ENCODE data around the gene LCLAT1.
"Not testable (repeated sequence)": the region's sequence is repeated elsewhere in the genome, so short reads cannot be mapped to it uniquely, and the experiment has no call there.

Gene LCLAT1

GRCh38 chr2:30504731-30505130 is 57.7 kb downstream of the LCLAT1 start:
- Histone ChIP-seq H3K9ac (ENCODE audit: low read length) (no peak overlapping the region), H3K9me2 (replicated peaks; ENCODE audit: insufficient read depth, low read length) (no peaks in the 10 kb centered on the region), H3K4me3 (ENCODE audit: insufficient read depth, low read length, poor library complexity, severe bottlenecking) (no peak overlapping the region), H3K79me2 (ENCODE audit: insufficient read depth, low read length) (no peaks in the 10 kb centered on the region), H3F3A (ENCODE audit: insufficient read depth) (no peaks in the 10 kb centered on the region), H3K36me3 (ENCODE audit: low read length) (peaks cover 8% of the 10 kb centered on the region; the same call in 1 of the 2 replicates), H3K4me2 (ENCODE audit: low read depth, low read length, poor library complexity, severe bottlenecking) (no peak overlapping the region), H4K20me1 (ENCODE audit: low read depth, low read length) (no peaks in the 10 kb centered on the region), H2AFZ (ENCODE audit: low read depth, low read length, severe bottlenecking) (no peak overlapping the region), H3K27me3 (ENCODE audit: low read length) (no peaks in the 10 kb centered on the region), H3K27ac (ENCODE audit: low read depth, low read length) (no peak overlapping the region), H3K9me3 (ENCODE audit: insufficient read depth, low read length) (peaks cover 7% of the 10 kb centered on the region; the same call in 1 of the 2 replicates)
- TF ChIP-seq EZH2phosphoT487 (conservative IDR thresholded peaks at IDR 0.05; ENCODE audit: low read length) = no peak

GRCh38 chr2:30505500-30506180 is 58.6 kb downstream of the LCLAT1 start:
- Histone ChIP-seq H3F3A (ENCODE audit: insufficient read depth) (no peaks in the 10 kb centered on the region), H3K9me3 (ENCODE audit: insufficient read depth, low read length) (peaks cover 2% of the 10 kb centered on the region; the same call in 1 of the 2 replicates), H4K20me1 (ENCODE audit: low read depth, low read length) (no peaks in the 10 kb centered on the region), H3K27me3 (ENCODE audit: low read length) (no peaks in the 10 kb centered on the region), H3K9me2 (replicated peaks; ENCODE audit: insufficient read depth, low read length) (no peaks in the 10 kb centered on the region), H3K36me3 (ENCODE audit: low read length) (no peaks in the 10 kb centered on the region), H3K27ac (ENCODE audit: low read depth, low read length) (no peak overlapping the region), H3K79me2 (ENCODE audit: insufficient read depth, low read length) (no peaks in the 10 kb centered on the region), H3K9ac (ENCODE audit: low read length) (no peak overlapping the region), H3K4me3 (ENCODE audit: insufficient read depth, low read length, poor library complexity, severe bottlenecking) (no peak overlapping the region), H2AFZ (ENCODE audit: low read depth, low read length, severe bottlenecking) (no peak overlapping the region), H3K4me2 (ENCODE audit: low read depth, low read length, poor library complexity, severe bottlenecking) (no peak overlapping the region)
- no peak for TF ChIP-seq EZH2phosphoT487 (conservative IDR thresholded peaks at IDR 0.05; ENCODE audit: low read length)
- TF ChIP-seq CTCF (IDR thresholded peaks at IDR 0.05; ENCODE audit: insufficient read depth, low read length, poor library complexity, severe bottlenecking) = no peak

DNA sequence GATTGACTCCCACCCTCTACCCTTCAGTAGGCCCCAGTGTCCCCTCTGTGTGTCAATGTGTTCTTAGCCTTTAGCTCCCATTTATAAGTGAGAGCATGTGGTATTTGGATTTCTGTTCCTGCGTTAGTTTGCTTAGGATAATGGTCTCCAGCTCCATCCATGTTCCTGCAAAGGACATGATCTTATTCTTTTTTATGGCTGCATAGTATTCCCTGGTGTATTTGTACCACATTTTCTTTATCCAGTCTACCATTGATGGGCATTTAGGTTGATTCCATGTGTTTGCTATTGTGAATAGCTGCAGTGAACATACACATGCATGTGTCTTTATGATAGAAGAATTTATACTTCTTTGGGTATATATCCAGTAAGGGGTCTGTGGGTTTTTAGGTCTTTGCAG is 60.4 kb downstream of the LCLAT1 start:
- not testable (repeated sequence) for H3K9me3 ChIP-seq (ENCODE audit: insufficient read depth, low read length); H3F3A ChIP-seq (ENCODE audit: insufficient read depth); H3K4me3 ChIP-seq (ENCODE audit: insufficient read depth, low read length, poor library complexity, severe bottlenecking); H3K79me2 ChIP-seq (ENCODE audit: insufficient read depth, low read length); H2AFZ ChIP-seq (ENCODE audit: low read depth, low read length, severe bottlenecking); H3K36me3 ChIP-seq (ENCODE audit: low read length); H3K4me2 ChIP-seq (ENCODE audit: low read depth, low read length, poor library complexity, severe bottlenecking); H3K9ac ChIP-seq (ENCODE audit: low read length); H4K20me1 ChIP-seq (ENCODE audit: low read depth, low read length); H3K27ac ChIP-seq (ENCODE audit: low read depth, low read length); H3K27me3 ChIP-seq (ENCODE audit: low read length); H3K9me2 ChIP-seq (replicated peaks; ENCODE audit: insufficient read depth, low read length)

GRCh38 chr2:30509716-30510115 is 62.7 kb downstream of the LCLAT1 start:
- Histone ChIP-seq H3K36me3 (ENCODE audit: low read length) (no peaks in the 10 kb centered on the region), H3K79me2 (ENCODE audit: insufficient read depth, low read length) (no peaks in the 10 kb centered on the region), H3K9me2 (replicated peaks; ENCODE audit: insufficient read depth, low read length) (no peaks in the 10 kb centered on the region), H2AFZ (ENCODE audit: low read depth, low read length, severe bottlenecking) (no peak overlapping the region), H3K9me3 (ENCODE audit: insufficient read depth, low read length) (no peaks in the 10 kb centered on the region), H3K4me3 (ENCODE audit: insufficient read depth, low read length, poor library complexity, severe bottlenecking) (no peak overlapping the region), H4K20me1 (ENCODE audit: low read depth, low read length) (no peaks in the 10 kb centered on the region), H3F3A (ENCODE audit: insufficient read depth) (no peaks in the 10 kb centered on the region), H3K27me3 (ENCODE audit: low read length) (no peaks in the 10 kb centered on the region), H3K27ac (ENCODE audit: low read depth, low read length) (no peak overlapping the region), H3K4me2 (ENCODE audit: low read depth, low read length, poor library complexity, severe bottlenecking) (no peak overlapping the region), H3K9ac (ENCODE audit: low read length) (no peak overlapping the region)
- no peak for TF ChIP-seq CTCF (IDR thresholded peaks at IDR 0.05; ENCODE audit: insufficient read depth, low read length, poor library complexity, severe bottlenecking)
- TF ChIP-seq EZH2phosphoT487 (conservative IDR thresholded peaks at IDR 0.05; ENCODE audit: low read length) = no peak
